T-helper 2 cell (primary cell): ENCODE results near the gene PRKD2.
"Not testable (repeated sequence)": the region's sequence is repeated elsewhere in the genome, so short reads cannot be mapped to it uniquely, and the experiment has no call there.

ENCODE experiments used
- DNase-seq, 5 experiments: peaks; one replicate each; pipeline versions ENCODE4 v3.0.0 to v3.0.0-alpha.2; 2012 to 2022

Gene PRKD2

DNA sequence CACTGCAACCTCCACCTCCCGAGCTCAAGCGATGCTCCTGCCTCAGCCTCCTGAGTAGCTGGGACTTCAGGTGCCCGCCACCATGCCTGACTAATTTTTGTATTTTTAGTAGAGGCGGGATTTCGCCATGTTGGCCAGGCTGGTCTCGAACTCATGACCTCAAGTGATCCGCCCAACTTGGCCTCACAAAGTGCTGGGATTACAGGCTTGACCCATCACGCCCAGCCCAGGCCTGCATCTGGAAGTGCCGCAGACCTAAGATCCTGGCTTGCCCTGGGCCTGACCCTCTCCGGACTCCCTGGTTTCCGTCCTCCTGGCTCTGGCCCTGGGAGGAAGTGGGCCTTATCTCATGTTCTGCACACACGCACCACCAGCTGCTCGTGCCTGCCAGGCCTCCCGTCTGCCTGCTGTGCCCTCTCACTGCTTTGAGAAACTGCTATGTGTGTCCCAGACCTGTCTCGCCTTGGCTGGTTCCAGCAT lies 87.3 kb downstream of the PRKD2 start:
- no peak for DNase-seq

DNA sequence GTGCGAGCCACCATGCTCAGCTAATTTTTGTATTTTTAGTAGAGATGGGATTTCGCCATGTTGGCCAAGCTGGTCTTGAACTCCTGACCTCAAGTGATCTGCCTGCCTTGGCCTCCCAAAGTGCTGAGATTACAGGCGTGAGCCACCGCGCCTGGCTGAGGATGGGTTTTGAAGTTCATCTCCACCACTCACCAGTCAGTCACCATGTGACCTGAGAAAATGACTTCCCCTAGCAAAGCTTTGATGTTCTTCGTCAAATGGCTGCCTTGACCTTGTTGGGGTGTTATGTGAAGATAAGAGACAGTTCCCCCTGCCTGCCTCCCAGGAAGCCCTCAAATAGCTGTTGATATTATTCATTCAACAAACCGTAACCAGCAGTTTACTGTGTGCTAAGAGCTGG lies 87.9 kb downstream of the PRKD2 start:
- DNase-seq = not testable (repeated sequence)

DNA sequence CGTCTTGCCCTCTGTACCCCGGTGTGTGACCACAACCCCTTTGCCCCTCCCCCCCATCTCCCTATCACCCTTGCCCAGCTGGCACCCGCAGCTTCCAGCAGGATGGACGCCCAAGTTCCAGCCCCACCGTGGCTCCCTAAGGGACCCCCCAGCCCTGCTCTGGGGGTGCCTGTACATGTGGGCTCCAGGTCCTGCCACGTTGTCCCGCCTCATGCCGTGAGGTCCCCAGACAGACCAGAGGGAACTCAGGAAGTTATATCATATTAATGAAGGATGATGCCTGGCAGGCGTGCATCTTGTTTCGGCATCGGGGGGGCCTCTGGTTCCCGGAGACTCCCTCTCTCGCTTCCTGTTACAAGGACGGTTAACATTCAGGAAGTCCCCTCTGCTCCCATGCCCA lies 90.5 kb downstream of the PRKD2 start:
- DNase-seq = no peak

DNA sequence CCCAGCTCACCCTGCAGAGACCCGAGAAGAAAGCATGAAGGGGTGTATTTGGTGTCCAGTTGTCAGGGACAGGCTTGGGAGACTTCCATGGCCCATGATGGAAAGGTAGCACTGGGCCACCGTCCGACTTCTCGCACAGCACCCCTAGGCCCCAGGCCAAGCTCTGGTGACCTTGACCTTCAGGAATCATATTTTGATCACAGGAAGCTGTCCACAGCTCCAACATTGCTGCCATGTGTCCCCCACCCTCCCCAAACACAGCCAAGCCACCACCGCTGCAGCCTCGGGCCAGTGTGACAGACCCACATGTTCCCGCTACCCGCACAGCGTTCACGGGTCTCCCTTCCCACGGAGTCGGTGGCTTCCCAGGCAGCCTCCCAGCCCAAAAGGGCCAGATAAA lies 91.2 kb downstream of the PRKD2 start:
- no peak for DNase-seq

DNA sequence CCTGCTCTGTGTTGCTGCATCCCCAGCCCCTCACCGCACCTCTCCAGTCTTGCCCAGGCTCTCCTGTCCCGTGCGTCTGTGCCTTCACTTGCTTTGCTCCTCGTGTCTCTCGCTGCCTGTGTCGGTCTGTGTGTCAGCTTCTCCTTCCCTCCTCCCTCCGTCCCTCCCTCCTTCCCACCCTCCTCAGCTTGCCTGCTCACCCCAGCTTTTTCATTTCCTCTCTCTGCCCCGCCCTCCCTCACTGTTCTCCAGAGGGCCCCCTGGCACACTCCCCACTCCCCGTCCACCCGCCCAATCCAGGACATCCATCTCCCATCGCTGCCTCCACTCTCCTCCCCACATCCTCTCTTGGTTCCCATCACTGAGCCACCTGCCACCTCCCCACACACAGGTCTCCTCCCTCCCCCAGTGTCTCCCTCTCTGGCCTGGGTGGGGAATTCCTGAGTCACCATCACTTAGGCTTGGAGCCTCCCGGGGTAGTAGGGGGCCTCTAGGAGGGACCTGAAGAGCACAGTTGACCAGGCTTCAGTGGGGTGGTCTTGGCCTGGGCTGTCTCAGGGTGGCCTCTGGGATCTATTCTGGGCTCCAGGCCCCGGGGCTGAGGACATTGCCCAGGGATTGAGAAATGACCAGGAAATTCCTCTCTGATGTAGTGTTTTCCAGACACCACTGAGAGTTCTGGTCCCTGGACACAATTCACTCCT lies 91.8 kb downstream of the PRKD2 start, which contains the start of gene PTGIR:
PTGIR (minus strand) TSS at position 132 of the 704 bp plus-strand sequence. CDS start 864 bp downstream, outside the sequence.
- no peak for DNase-seq
